KBM-7 (cell line): ENCODE data around the gene MAPK10.

Source experiments
- DNase-seq: peaks from one replicate; pipeline ENCODE4 v3.0.0-alpha.2; 2015
- in situ Hi-C: fragments of 300-500 bp; cut with MboI; formaldehyde crosslinking; loops from 2 replicates; pipeline ENCODE4 v1.14.3; 2020; ENCODE audit warnings: low sequenced_read_pairs, low pct_unique_long_range_greater_than_20kb, mixed read lengths

MAPK10 gene

GRCh38 chr4:86359944-86360478 is at the start of gene MAPK10:
Gene MAPK10, minus strand, starts transcription at chr4:86360053.
- DNase-seq: peak; percentile 98
- in situ Hi-C loops: no loop called here

GRCh38 chr4:86403575-86403974 is 43.7 kb upstream of the MAPK10 start:
- in situ Hi-C loops: no loop called here
- DNase-seq: no peak

GRCh38 chr4:86401826-86402225 is 42.0 kb upstream of the MAPK10 start:
- no peak for DNase-seq
- in situ Hi-C loops: no loop called here

DNA sequence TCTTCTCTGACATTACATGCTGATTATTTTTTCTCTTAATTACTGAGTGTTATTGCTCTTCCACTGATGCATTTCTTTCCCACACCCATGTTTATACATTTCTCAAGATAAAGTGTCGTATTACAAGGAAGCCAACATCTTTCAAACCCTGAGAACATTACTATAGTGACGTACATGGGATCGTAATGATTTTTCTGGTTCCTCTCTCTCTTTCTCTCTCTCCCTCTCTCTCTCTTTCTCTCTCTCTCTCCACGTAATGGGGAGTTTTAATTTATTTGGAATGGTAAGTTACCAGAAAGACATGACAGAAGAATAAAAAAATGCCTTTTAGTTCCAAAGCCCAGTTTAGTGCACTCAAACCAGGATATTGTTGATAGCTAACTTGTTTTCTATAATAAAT is 40.4 kb upstream of the MAPK10 start:
- in situ Hi-C loops: no loop called here
- no peak for DNase-seq

GRCh38 chr4:86398187-86398586 is 38.3 kb upstream of the MAPK10 start:
- in situ Hi-C loops: no loop called here
- DNase-seq: no peak

GRCh38 chr4:86393749-86394148 is 33.9 kb upstream of the MAPK10 start:
- in situ Hi-C loops: no loop called here
- DNase-seq: no peak

DNA sequence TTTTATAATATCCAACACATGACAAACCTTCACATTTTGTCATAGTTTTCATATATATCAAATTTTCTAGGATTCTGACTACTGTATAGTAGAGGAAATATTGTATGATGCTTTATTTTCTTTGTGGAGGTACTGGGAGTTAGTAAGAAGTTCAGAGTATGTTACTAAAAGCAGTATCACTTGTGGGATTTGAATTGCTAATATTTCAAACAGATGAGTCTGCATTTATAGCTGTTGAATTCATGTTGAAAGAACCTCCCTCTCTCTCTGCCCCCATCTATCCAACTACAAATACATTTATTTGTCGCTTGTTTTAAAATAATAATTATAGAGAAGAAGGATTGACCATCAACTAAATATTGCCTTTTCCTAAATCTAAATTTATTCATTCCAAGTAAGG is 29.8 kb upstream of the MAPK10 start:
- no peak for DNase-seq
- in situ Hi-C loops: no loop called here

- in situ Hi-C loops: no loop called here
Observed at GRCh38 chr4:86388252-86388651, 28.4 kb upstream of the MAPK10 start.

DNA sequence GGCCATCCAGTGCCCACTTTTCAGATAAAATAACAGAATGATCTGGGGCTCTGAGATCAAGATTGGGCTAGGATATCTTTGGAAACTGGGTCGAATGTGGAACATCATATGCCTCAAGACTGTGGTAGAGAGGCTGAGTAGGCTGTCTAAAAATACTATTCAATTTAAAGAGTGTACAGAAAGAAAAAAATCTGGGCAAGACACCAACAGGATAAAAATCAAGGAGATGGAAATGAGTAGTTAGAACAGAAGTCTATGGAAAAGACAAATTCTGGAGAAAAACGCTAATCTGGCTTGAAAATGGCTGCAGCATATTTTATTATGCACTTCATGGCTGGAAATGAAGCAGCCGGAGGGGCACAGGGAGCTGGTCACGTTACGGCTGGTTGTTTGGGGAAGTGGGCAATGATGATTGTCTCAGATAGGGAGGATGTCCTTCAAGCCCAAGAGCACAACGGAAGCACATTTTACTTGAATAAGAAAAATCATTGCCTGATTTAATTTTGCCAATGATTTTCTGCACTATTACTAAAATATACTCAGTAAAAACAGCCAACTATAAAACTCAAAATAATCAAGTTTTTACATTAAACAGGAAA is 27.1 kb upstream of the MAPK10 start:
- peak; percentile 78 for DNase-seq
- in situ Hi-C loops: no loop called here

More at GRCh38 chr4:86388252-86388651, 28.4 kb upstream of the MAPK10 start:
- no peak for DNase-seq

DNA sequence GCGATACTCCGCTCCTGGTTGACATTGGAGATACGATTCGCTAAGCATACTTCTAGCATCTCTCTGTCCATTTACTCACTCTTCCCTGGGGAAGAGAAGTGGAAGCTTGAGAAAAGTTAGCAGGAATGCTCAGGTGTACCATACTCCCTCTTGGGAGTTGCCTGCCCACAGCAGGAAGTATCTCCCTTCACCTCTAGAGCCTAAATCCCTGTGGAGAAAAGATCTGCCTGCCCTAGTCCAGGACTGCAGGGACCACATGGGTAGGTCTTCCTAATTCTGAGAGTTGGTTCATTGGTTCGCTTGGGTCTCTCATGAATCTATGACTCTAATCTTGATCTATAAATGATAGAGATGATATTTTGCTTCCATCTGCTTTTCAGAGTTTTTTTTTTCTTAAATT is 26.3 kb upstream of the MAPK10 start:
- no peak for DNase-seq
- in situ Hi-C loops: no loop called here

DNA sequence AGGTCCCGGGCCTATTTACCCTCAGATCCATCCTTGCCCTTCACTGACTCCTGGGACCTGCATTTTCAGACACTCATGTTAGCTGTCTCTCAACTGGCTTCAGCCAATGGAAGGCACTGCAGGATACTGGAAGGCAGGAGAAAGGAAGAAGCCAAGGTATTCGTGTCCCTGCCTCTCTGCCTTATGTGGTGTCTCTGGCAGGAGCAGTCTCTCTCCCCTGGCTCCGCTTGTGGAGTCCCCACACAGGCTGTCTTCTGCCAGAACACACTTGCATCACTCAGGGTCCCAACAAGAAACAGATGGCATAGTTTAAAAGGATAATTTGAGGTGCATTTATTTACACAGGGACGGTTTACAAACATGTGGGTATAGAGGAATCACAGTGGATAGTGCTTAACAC is 21.6 kb upstream of the MAPK10 start:
- in situ Hi-C loops: no loop called here
- no peak for DNase-seq

DNA sequence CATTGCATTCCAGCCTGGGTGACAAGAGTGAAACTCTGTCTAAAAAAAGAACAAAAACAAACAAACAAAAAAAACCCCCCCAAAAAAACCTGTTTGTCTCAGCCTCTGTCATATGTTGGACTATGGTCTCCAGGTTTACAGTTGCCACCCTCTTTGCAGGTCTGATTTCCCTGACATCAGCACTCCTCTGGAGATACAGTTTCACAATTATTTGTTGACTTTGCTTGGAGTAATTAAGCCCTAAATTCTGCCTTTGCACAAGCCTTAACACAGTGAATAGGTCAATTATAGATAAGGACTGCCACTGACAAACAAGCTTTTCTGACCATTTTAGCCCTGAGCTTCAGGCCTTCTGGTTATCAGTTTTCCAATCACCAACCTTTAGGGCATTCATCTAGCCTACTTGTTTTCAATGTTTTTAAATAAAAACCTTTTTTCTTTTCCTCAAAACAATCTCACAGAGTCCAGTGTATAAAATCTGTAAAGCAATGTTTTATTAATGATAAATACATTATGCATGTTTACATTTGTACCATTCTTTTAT is 20.4 kb upstream of the MAPK10 start:
- in situ Hi-C loops: no loop called here
- no peak for DNase-seq

DNA sequence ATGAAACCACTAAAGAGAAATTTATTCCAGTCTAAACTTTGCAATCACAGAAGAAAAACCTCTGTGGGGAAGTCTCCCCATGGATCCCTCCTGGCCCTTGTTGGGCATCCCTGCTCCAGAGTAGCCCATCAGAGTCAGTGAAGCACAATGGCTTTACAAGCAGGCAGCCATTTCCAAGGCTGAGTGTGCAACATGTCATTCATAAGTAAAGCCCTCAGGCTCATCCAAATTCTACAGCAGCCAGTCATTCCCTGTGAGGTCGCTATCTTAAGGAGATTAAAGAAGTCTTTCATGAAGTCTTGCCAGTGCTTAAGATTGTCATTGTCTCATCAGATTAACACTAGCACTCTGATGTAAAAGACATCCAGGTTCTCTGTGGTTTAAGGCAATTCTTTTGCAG is 17.0 kb upstream of the MAPK10 start:
- in situ Hi-C loops: no loop called here
- no peak for DNase-seq

- in situ Hi-C loops: no loop called here
- no peak for DNase-seq
Observed at GRCh38 chr4:86368433-86368832, 8.6 kb upstream of the MAPK10 start.

- in situ Hi-C loops: no loop called here
- DNase-seq: no peak
Observed at GRCh38 chr4:86367577-86367976, 7.7 kb upstream of the MAPK10 start.

DNA sequence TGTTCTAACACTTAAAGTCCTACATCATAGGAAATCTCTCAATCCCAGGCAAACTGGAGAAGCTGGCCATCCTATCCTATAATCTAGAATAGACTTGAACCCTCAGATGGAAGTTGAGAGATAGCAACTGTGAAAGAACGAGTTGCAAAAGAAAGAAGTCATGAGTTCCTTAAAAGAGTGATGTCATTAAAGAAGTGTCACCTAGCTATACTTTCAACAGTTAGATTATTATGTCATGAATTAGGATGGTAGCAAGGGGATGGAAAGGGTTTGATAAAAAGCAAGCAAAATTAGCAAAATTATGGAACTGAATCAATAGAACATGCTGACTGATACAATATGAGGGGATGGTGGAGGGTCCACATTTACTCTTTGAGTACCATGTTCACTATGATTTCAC is 7.1 kb upstream of the MAPK10 start:
- DNase-seq: no peak
- in situ Hi-C loops: no loop called here

GRCh38 chr4:86362510-86362909 is 2.7 kb upstream of the MAPK10 start:
- no peak for DNase-seq
- in situ Hi-C loops: no loop called here

DNA sequence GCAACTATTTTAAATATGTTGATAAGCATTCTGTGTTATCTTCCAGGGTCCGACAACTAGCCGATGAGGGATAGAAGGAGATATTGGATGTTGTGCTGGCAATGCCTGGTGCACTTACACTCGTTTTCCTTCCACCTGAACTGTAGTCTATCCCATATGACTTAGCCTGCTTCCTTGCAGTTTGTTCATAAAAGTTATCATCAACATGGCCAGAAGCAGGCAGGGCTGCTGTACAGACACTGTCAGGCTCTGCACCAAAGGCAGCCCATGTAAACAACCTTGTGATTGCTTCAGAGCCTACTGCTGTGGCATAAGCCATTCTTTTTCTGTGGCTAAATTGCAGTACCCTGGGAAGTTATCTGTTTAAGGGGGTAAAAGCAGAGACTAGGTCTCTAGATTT is 1.6 kb downstream of the MAPK10 start:
- in situ Hi-C loops: no loop called here
- DNase-seq: no peak

DNA sequence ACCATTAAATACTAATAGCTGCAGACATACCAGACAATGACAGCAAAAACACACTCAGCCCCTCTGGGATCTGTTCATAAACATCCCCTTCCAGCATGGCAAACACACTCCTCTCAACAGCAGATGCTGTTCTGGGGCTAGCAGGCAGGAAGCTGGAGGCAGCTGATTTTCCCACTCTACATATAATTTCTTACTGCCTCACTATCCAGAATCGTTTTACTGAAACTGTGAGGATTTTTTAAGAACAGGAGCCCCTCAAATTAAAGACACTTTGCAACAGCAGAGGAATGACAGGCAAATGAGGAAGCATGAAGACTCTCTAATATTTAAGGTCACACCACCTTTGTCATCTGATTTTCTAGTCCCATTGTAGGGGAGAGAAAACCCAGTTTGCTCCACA is 2.2 kb downstream of the MAPK10 start:
- no peak for DNase-seq
- in situ Hi-C loops: no loop called here

DNA sequence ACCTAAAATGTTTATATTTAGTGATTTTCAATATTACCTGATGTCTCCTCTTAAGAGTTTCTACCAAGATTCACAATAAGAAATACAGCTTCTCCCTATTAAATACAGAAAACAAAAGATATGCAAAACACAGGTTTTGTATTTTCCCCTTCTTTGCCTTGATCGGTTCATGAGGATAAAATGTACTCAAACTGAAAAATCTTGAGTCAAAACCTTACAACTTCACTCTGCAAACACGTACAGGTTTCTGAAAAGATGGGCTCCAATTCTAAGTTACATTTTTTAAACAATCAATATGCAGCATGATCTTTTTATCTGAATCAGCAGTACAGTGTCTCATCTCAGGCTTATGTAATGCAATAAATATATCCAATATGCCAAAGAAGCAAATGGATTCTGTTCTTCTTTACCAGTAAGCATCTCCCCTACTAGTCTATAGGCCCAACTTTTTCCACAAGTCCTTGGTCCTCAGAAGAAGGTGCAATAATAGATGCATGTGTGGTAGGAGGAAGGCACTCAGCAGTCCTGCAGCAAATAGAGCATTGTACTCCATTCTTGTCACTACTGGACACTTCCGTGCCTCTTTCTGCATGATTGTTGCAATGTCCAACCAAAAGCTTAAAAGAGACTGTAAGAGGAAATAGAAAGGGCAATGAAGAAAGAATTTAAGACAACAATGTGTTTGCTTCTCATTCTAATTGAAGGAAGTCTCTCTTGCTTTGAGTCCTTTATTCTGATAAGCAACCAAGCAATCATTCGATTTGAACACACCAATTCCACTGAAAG is 3.2 kb downstream of the MAPK10 start:
- in situ Hi-C loops: no loop called here
- no peak for DNase-seq
